OCI-LY1 (cell line): ENCODE measurements around the gene TRIM46.

Experiments
- H2AFZ ChIP-seq: fragments of 200-600 bp; sonication (generic), shearing (Covaris generic); 2 replicates; pipeline ENCODE4 v1.6.0; 2014; ENCODE audit warnings: antibody characterized with exemption, mild to moderate bottlenecking, low read length
- H3F3A ChIP-seq: fragments of 200-600 bp; sonication (generic), shearing (Covaris generic); 2 replicates; pipeline ENCODE4 v1.6.0; 2014; ENCODE audit warnings: mild to moderate bottlenecking, antibody characterized with exemption, low read length, moderate library complexity; ENCODE audit not compliant: insufficient read depth
- H3K27ac ChIP-seq: fragments of 200-600 bp; sonication (generic); 2 replicates; pipeline ENCODE4 v1.5.1; 2014; ENCODE audit warnings: low read length, mixed run types, mild to moderate bottlenecking, low read depth; ENCODE audit not compliant: poor library complexity, severe bottlenecking
- H3K27me3 ChIP-seq: fragments of 200-600 bp; sonication (generic); 2 replicates; pipeline ENCODE4 v1.6.0; 2014; ENCODE audit warnings: antibody characterized with exemption, mild to moderate bottlenecking, low read length, moderate library complexity; ENCODE audit not compliant: insufficient read depth
- H3K36me3 ChIP-seq: fragments of 200-600 bp; sonication (generic); 2 replicates; pipeline ENCODE4 v1.6.1; 2014; ENCODE audit warnings: mild to moderate bottlenecking, antibody characterized with exemption, low read length, moderate library complexity, mixed read lengths; ENCODE audit not compliant: insufficient read depth
- H3K4me1 ChIP-seq: fragments of 200-600 bp; sonication (generic); 2 replicates; pipeline ENCODE4 v1.5.1; 2014; ENCODE audit warnings: mild to moderate bottlenecking, low read length, moderate library complexity; ENCODE audit not compliant: insufficient read depth, severe bottlenecking
- H3K4me2 ChIP-seq: fragments of 200-600 bp; sonication (generic), shearing (Covaris generic); 2 replicates; pipeline ENCODE4 v1.6.1; 2014; ENCODE audit warnings: low read length
- H3K4me3 ChIP-seq: fragments of 200-600 bp; sonication (generic); 2 replicates; pipeline ENCODE4 v1.5.1; 2014; ENCODE audit warnings: low read length, low read depth, mild to moderate bottlenecking, mixed read lengths; ENCODE audit not compliant: poor library complexity, severe bottlenecking
- H3K79me2 ChIP-seq: fragments of 200-600 bp; shearing (Covaris generic); 2 replicates; pipeline ENCODE4 v1.6.1; 2016; ENCODE audit warnings: mixed run types, low read length, mixed read lengths; ENCODE audit not compliant: insufficient read depth
- H3K9ac ChIP-seq: fragments of 200-600 bp; sonication (generic), shearing (Covaris generic); 2 replicates; pipeline ENCODE4 v1.6.1; 2014; ENCODE audit warnings: mild to moderate bottlenecking, low read length, mixed read lengths
- H3K9me2 ChIP-seq: fragments of 200-600 bp; sonication (generic), shearing (Covaris generic); 2 replicates; pipeline ENCODE4 v1.6.1; 2014; ENCODE audit warnings: low read depth, mild to moderate bottlenecking, low read length, mixed read lengths
- H3K9me3 ChIP-seq: fragments of 200-600 bp; shearing (Covaris generic); 2 replicates; pipeline ENCODE4 v1.6.1; 2014; ENCODE audit warnings: low read length, mixed read lengths
- H4K20me1 ChIP-seq: fragments of 200-600 bp; sonication (generic), shearing (Covaris generic); 2 replicates; pipeline ENCODE4 v1.6.0; 2016; ENCODE audit warnings: mild to moderate bottlenecking, low read length; ENCODE audit not compliant: insufficient read depth
- EZH2 ChIP-seq: fragments of 200-600 bp; sonication (generic), shearing (Covaris generic); IDR thresholded peaks from 2 replicates; pipeline ENCODE4 v1.8.0; 2017; ENCODE audit warnings: borderline replicate concordance, mixed run types, mild to moderate bottlenecking, antibody characterized with exemption, low read length, moderate library complexity, mixed read lengths
- TF ChIP-seq, protein P1 (sequence below): fragments of 200-600 bp; sonication (generic), shearing (Covaris generic); IDR thresholded peaks from 2 replicates; pipeline ENCODE4 v1.5.1; 2017; ENCODE audit warnings: mild to moderate bottlenecking, antibody characterized with exemption, low read length, moderate library complexity, mixed read lengths

Gene TRIM46

DNA sequence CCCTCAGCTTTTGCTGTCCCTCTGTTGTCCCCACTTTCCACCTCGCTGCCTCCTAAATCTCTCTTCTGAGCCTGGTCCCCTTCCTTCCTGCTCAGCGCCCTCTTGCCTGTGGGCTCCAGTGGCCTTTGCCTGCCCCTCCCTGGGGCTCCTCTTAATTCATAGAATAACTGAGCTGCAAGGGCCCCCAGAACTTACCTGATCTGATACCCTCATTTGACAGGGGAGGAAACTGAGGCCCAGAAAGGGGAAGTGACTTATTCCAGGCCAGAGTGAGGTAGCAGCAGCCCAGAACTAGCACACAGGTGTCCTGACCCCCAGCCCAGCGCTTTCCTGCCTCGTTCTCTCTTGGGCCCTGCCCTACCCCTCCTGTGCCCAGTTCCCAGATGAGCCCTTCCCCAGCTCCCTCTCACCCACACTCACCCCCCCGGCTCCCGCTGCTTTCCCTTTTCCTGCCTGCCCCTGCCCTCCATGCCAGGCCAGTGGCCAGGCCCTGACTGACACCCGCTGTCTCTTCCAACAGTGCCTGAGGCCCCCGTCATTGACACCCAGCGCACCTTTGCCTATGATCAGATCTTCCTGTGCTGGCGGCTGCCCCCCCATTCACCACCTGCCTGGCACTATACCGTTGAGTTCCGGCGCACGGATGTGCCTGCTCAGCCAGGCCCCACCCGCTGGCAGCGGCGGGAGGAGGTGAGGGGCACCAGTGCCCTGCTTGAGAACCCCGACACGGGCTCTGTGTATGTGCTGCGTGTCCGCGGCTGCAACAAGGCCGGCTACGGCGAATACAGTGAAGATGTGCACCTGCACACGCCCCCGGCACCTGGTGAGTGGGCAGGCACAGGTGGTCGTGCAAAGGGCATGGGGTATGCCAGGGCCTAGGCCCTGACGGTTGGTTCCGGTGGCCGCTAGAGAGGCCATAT lies 5.7 kb downstream of the TRIM46 start:
- Histone ChIP-seq H4K20me1 (no peaks in the 10 kb centered on the region), H3K9me3 (no peaks in the 10 kb centered on the region), H3K4me3 (no peak overlapping the region), H3K4me1 (peaks cover 10% of the 10 kb centered on the region), H3K9ac (no peak overlapping the region), H3K79me2 (no peaks in the 10 kb centered on the region), H3F3A (peaks cover 4% of the 10 kb centered on the region; the same call in 1 of the 2 replicates), H3K27ac (no peak overlapping the region), H2AFZ (no peak overlapping the region), H3K9me2 (no peaks in the 10 kb centered on the region), H3K36me3 (peaks cover 13% of the 10 kb centered on the region), H3K27me3 (no peaks in the 10 kb centered on the region), H3K4me2 (no peak overlapping the region)
- TF ChIP-seq, protein P1, sequence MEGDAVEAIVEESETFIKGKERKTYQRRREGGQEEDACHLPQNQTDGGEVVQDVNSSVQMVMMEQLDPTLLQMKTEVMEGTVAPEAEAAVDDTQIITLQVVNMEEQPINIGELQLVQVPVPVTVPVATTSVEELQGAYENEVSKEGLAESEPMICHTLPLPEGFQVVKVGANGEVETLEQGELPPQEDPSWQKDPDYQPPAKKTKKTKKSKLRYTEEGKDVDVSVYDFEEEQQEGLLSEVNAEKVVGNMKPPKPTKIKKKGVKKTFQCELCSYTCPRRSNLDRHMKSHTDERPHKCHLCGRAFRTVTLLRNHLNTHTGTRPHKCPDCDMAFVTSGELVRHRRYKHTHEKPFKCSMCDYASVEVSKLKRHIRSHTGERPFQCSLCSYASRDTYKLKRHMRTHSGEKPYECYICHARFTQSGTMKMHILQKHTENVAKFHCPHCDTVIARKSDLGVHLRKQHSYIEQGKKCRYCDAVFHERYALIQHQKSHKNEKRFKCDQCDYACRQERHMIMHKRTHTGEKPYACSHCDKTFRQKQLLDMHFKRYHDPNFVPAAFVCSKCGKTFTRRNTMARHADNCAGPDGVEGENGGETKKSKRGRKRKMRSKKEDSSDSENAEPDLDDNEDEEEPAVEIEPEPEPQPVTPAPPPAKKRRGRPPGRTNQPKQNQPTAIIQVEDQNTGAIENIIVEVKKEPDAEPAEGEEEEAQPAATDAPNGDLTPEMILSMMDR: no peak
- no peak for TF ChIP-seq EZH2

DNA sequence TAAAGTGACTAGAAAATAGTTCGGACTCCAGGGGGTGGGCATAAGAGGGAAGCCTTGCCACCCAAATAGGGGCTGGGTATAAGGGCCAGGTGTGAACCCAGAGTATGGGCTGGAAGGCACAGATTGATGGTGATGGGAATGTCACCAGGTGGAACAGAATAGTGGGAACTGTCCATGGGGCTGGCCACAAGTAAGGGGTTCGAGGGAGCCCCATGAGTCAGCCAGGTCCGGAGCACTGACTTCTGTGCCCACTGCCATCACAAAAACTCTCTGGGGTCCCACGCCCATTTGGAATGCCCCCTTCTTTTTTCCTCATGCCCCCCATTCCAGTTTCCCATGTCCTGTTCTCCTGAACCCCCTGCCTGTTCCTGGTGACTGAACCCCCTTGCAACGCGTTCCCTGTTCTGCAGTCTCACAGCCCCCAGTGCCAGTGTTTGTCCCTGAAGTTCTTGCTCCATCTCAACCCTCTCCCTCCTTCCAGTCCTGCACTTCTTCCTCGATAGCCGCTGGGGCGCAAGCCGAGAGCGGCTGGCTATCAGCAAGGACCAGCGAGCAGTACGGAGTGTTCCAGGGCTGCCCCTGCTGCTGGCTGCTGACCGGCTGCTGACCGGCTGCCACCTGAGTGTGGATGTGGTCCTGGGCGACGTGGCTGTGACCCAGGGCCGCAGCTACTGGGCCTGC lies 7.9 kb downstream of the TRIM46 start:
- no peak overlapping the region for H3K27ac ChIP-seq
- H3K9ac ChIP-seq: no peak overlapping the region
- no peaks in the 10 kb centered on the region; the same call in 1 of the 2 replicates for H3K27me3 ChIP-seq
- no peak for TF ChIP-seq EZH2
- TF ChIP-seq, protein P1: no peak
- H3K4me2 ChIP-seq: no peak overlapping the region
- peaks cover 13% of the 10 kb centered on the region for H3K36me3 ChIP-seq
- H3K4me3 ChIP-seq: no peak overlapping the region
- no peak overlapping the region for H2AFZ ChIP-seq
- H3F3A ChIP-seq: no peaks in the 10 kb centered on the region
- H3K4me1 ChIP-seq: peaks cover 17% of the 10 kb centered on the region
- H4K20me1 ChIP-seq: no peaks in the 10 kb centered on the region
- H3K9me2 ChIP-seq: no peaks in the 10 kb centered on the region
- H3K79me2 ChIP-seq: no peaks in the 10 kb centered on the region
- no peaks in the 10 kb centered on the region for H3K9me3 ChIP-seq

DNA sequence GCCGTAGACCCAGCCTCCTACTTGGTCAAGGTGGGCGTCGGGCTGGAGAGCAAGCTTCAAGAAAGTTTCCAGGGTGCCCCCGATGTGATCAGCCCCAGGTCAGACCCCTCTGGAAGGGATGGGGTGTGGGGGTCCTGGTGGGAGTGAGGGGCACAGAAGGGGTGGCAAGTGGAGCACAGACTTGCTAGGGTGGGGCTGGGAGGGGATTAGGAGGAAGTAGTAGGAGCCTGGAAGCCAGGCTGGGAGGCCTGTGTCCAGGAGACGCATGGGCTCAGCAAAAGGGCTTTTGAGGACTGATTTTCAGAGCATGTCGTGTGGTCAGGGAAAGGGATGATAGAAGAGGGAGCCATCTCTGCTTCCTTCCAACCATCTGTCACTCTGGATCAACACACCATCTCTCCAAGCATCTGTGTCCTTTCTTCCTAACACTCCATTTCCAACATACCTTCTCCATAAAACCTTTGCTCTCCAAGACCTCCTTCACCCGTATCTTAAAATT lies 8.5 kb downstream of the TRIM46 start:
- Histone ChIP-seq H3F3A (no peaks in the 10 kb centered on the region), H3K4me1 (peaks cover 17% of the 10 kb centered on the region), H3K27me3 (no peaks in the 10 kb centered on the region; the same call in 1 of the 2 replicates), H3K9ac (no peak overlapping the region), H3K36me3 (peaks cover 13% of the 10 kb centered on the region), H4K20me1 (no peaks in the 10 kb centered on the region), H3K4me2 (no peak overlapping the region), H3K79me2 (no peaks in the 10 kb centered on the region), H3K4me3 (no peak overlapping the region), H3K9me3 (no peaks in the 10 kb centered on the region), H3K9me2 (no peaks in the 10 kb centered on the region), H2AFZ (no peak overlapping the region), H3K27ac (no peak overlapping the region)
- TF ChIP-seq, protein P1: no peak
- no peak for TF ChIP-seq EZH2
